Activated naive CD4-positive, alpha-beta T cell treated with anti-CD3 and anti-CD28 coated beads, Interleukin-2, amount 10 ng/mL, durations not matched to agents 7 days and 5 days (primary cell): ENCODE data around the gene PDLIM5.

Source experiments
- CTCF ChIA-PET: fragments of 350-600 bp; sonication (Branson Sonifier 250); formaldehyde crosslinking; loops from one replicate; lab custom pipeline; 2021; ENCODE audit warnings: antibody characterized with exemption; lab: Charles Lee
- DNase-seq: peaks from one replicate; pipeline ENCODE4 v3.0.0-alpha.2; 2020
- H3K27ac Mint-ChIP-seq: one replicate; pipeline ENCODE4 v1.8.0; 2021; ENCODE audit warnings: mild to moderate bottlenecking, moderate library complexity, mixed read lengths
- H3K27me3 Mint-ChIP-seq: one replicate; pipeline ENCODE4 v1.8.0; 2021; ENCODE audit warnings: mild to moderate bottlenecking, mixed read lengths
- H3K36me3 Mint-ChIP-seq: one replicate; pipeline ENCODE4 v1.8.0; 2021; ENCODE audit warnings: mixed read lengths
- H3K4me1 Mint-ChIP-seq: one replicate; pipeline ENCODE4 v1.8.0; 2021; ENCODE audit warnings: mixed read lengths
- H3K4me3 Mint-ChIP-seq: one replicate; pipeline ENCODE4 v1.8.0; 2021; ENCODE audit warnings: mild to moderate bottlenecking, moderate library complexity, mixed read lengths
- H3K9me3 Mint-ChIP-seq: one replicate; pipeline ENCODE4 v1.8.0; 2021; ENCODE audit warnings: mixed read lengths

The PDLIM5 gene

GRCh38 chr4:94439606-94440005 lies 12.1 kb upstream of the PDLIM5 start:
- no peak for DNase-seq
- Mint-ChIP-seq H3K36me3 (no peaks in the 10 kb centered on the region), H3K27me3 (peaks cover 4% of the 10 kb centered on the region), H3K4me1 (peaks cover 4% of the 10 kb centered on the region), H3K9me3 (no peaks in the 10 kb centered on the region), H3K4me3 (no peak overlapping the region), H3K27ac (no peak overlapping the region)
- CTCF ChIA-PET = no interaction called here

DNA sequence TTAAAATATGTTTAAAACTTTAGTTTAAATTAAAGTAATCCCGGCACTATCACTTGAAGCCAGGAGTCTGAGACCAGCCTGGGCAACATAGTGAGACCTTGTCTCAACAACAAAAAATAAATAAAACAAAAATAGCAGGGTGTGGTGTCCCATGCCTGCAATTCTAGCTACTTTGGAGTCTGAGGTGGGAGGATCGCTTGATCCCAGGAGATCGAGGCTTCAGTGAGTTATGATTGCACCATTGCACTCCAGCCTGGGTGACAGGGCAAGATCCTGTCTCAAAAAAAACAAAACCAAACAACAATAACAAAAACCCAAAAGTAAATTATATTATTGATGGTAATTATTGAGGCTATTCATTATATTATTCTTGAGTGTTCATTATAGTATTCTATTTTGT lies 9.9 kb upstream of the PDLIM5 start:
- Mint-ChIP-seq H3K4me1 (peaks cover 4% of the 10 kb centered on the region), H3K9me3 (no peaks in the 10 kb centered on the region), H3K36me3 (no peaks in the 10 kb centered on the region), H3K27me3 (peaks cover 9% of the 10 kb centered on the region), H3K4me3 (no peak overlapping the region), H3K27ac (no peak overlapping the region)
- no peak for DNase-seq
- CTCF ChIA-PET = no interaction called here

GRCh38 chr4:94442251-94442650 lies 9.5 kb upstream of the PDLIM5 start:
- Mint-ChIP-seq H3K4me1 (peaks cover 4% of the 10 kb centered on the region), H3K27ac (no peak overlapping the region), H3K4me3 (no peak overlapping the region), H3K36me3 (no peaks in the 10 kb centered on the region), H3K27me3 (peaks cover 14% of the 10 kb centered on the region), H3K9me3 (no peaks in the 10 kb centered on the region)
- CTCF ChIA-PET = no interaction called here
- no peak for DNase-seq

DNA sequence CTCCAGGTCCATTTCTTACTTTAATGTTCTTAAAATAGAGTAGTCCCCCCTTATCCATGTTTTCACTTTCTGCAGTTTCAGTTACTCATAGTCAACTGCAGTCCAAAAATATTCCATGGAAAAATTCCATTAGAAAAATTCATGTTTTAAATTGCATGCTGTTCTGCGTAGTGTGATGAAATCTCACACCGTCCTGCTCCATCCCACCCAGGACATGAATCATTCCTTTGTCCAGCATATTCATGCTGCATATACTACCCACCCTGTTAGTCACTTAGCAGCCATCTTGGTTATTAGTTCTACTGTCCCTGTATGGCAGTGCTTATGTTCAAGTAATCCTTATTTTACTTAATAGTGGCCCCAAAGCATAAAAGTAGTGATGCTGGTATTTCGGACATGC lies 5.4 kb upstream of the PDLIM5 start:
- no peaks in the 10 kb centered on the region for H3K9me3 Mint-ChIP-seq
- H3K27ac Mint-ChIP-seq = no peak overlapping the region
- peaks cover 25% of the 10 kb centered on the region for H3K27me3 Mint-ChIP-seq
- DNase-seq = no peak
- CTCF ChIA-PET = no interaction called here
- H3K36me3 Mint-ChIP-seq = no peaks in the 10 kb centered on the region
- H3K4me3 Mint-ChIP-seq = no peak overlapping the region
- H3K4me1 Mint-ChIP-seq = peaks cover 6% of the 10 kb centered on the region

DNA sequence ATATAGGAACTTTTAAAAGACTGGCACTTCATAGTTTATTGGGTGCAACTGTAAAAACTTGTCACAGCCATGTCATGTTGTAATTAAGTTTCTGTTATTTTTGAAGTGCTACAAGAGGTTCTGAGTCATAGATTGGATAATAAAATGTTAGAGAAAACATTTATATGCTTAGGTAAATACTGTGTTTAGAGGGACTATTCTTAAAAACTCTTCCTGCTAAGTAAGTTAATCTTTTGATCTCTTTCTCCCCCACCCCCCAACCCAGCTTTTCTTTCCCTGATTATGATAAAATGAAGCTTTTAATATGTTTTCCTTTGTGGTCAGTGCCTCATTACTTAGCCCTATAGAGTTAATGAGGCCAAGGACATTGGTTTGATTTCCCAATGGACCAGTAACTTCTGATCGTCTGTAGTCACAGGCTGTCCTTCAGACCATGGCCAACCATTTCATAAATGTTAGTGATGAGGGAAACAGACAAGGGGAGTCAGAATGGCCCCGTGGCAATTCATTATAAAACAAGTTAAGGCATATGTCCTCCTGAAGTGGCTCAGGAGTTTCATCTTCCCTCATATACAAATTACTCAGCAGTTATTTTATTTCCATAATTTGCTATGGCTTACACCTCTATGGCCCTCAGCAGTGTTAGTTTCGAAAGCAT lies 3.9 kb upstream of the PDLIM5 start:
- CTCF ChIA-PET = no interaction called here
- Mint-ChIP-seq H3K27ac (no peak overlapping the region), H3K9me3 (no peaks in the 10 kb centered on the region), H3K4me3 (no peak overlapping the region), H3K4me1 (peaks cover 11% of the 10 kb centered on the region), H3K36me3 (no peaks in the 10 kb centered on the region), H3K27me3 (peaks cover 37% of the 10 kb centered on the region)
- no peak for DNase-seq

DNA sequence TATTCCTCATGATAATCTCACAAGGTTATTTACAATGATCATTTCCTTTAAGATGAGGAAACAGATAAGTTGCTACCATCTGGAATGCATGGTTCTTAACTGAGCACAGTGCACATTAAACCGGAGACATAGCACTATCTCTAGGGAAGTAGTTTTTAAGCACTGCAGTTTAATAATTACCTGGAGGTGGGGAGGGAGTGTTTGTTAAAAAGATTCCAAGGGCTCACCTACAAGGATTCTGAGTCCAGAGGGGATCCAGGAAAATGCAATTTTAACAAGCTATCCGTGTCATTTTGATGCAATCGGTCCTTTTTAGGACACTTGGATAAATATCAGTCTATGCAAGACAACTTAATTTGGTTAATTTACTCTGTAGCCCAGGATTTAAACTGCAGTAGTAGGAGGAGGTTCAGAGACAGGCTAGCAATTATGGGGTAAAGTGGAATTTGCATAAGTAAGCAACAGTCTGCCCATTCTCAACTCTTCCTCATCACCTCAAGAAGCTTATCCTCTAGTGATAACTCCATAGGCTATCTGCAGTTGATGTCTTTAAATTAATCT lies 2.8 kb upstream of the PDLIM5 start:
- H3K9me3 Mint-ChIP-seq = no peaks in the 10 kb centered on the region
- H3K36me3 Mint-ChIP-seq = no peaks in the 10 kb centered on the region
- peaks cover 18% of the 10 kb centered on the region for H3K4me1 Mint-ChIP-seq
- H3K4me3 Mint-ChIP-seq = no peak overlapping the region
- no peak overlapping the region for H3K27ac Mint-ChIP-seq
- no peak for DNase-seq
- CTCF ChIA-PET = no interaction called here
- H3K27me3 Mint-ChIP-seq = peaks cover 41% of the 10 kb centered on the region

GRCh38 chr4:94451051-94451694 lies 569 bp upstream of the PDLIM5 start:
- Mint-ChIP-seq H3K9me3 (no peaks in the 10 kb centered on the region), H3K4me3 (peak overlapping the region; percentile 83), H3K27ac (peak overlapping the region; percentile 20), H3K4me1 (peaks cover 21% of the 10 kb centered on the region), H3K27me3 (peaks cover 38% of the 10 kb centered on the region), H3K36me3 (peaks cover 2% of the 10 kb centered on the region)
- DNase-seq = no peak
- CTCF ChIA-PET = no interaction called here

- H3K27ac Mint-ChIP-seq = no peak overlapping the region
- H3K4me3 Mint-ChIP-seq = peak overlapping the region; percentile 83
- peaks cover 21% of the 10 kb centered on the region for H3K4me1 Mint-ChIP-seq
- DNase-seq = peak; percentile 39
- CTCF ChIA-PET = interaction anchor here (0.8 kb wide), 1 partner anchor 46 kb away, joined by 4 read pairs; no protein-coding TSS in a partner anchor
- H3K27me3 Mint-ChIP-seq = peaks cover 30% of the 10 kb centered on the region
- peaks cover 2% of the 10 kb centered on the region for H3K36me3 Mint-ChIP-seq
- H3K9me3 Mint-ChIP-seq = no peaks in the 10 kb centered on the region
Measured at GRCh38 chr4:94452476-94453371, 982 bp downstream of the PDLIM5 start.

GRCh38 chr4:94453391-94453963 lies 1.7 kb downstream of the PDLIM5 start:
- peak overlapping the region; percentile 83 for H3K4me3 Mint-ChIP-seq
- peaks cover 30% of the 10 kb centered on the region for H3K27me3 Mint-ChIP-seq
- peaks cover 2% of the 10 kb centered on the region for H3K36me3 Mint-ChIP-seq
- no peak for DNase-seq
- H3K27ac Mint-ChIP-seq = no peak overlapping the region
- no peaks in the 10 kb centered on the region for H3K9me3 Mint-ChIP-seq
- CTCF ChIA-PET = interaction anchor here (0.6 kb wide), 1 partner anchor 643 kb away, joined by 3 read pairs; no protein-coding TSS in a partner anchor
- H3K4me1 Mint-ChIP-seq = peaks cover 21% of the 10 kb centered on the region

GRCh38 chr4:94454405-94454804 lies 2.7 kb downstream of the PDLIM5 start:
- peaks cover 23% of the 10 kb centered on the region for H3K27me3 Mint-ChIP-seq
- H3K4me1 Mint-ChIP-seq = peaks cover 21% of the 10 kb centered on the region
- H3K9me3 Mint-ChIP-seq = no peaks in the 10 kb centered on the region
- DNase-seq = no peak
- CTCF ChIA-PET = interaction anchor here (0.6 kb wide), 1 partner anchor 644 kb away, joined by 3 read pairs; no protein-coding TSS in a partner anchor
- no peak overlapping the region for H3K4me3 Mint-ChIP-seq
- no peak overlapping the region for H3K27ac Mint-ChIP-seq
- H3K36me3 Mint-ChIP-seq = peaks cover 2% of the 10 kb centered on the region

- DNase-seq = no peak
- Mint-ChIP-seq H3K4me3 (no peak overlapping the region), H3K36me3 (peaks cover 2% of the 10 kb centered on the region), H3K27ac (no peak overlapping the region), H3K9me3 (no peaks in the 10 kb centered on the region), H3K27me3 (peaks cover 23% of the 10 kb centered on the region), H3K4me1 (peaks cover 21% of the 10 kb centered on the region)
- CTCF ChIA-PET = no interaction called here
Measured at GRCh38 chr4:94455081-94455480, 3.3 kb downstream of the PDLIM5 start.

DNA sequence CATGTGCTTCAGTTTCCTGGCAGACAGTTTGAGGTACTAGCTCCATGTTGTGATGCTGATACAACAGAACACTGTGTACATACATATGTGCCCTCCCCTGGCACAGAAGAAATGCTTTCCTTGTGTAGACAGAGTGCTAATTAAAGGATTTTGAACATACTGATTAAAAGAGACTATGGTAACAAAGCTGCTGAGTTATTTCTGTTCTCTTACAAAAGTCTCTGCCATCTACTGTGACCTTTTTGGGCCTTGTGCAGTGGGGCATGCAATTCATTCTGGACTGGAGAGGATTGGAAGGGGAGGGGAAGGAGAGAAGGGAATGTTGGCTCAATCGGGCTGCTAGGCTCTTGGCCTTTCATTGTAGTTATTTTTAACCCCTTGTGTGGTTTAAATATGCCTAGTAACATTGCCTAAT lies 6.0 kb downstream of the PDLIM5 start:
- CTCF ChIA-PET = interaction anchor here (1.8 kb wide), 1 partner anchor 50 kb away, joined by 4 read pairs; no protein-coding TSS in a partner anchor
- Mint-ChIP-seq H3K4me3 (no peak overlapping the region), H3K36me3 (peaks cover 2% of the 10 kb centered on the region), H3K27me3 (peaks cover 6% of the 10 kb centered on the region), H3K9me3 (no peaks in the 10 kb centered on the region), H3K27ac (no peak overlapping the region), H3K4me1 (peaks cover 12% of the 10 kb centered on the region)
- no peak for DNase-seq

- no peaks in the 10 kb centered on the region for H3K27me3 Mint-ChIP-seq
- no peak overlapping the region for H3K27ac Mint-ChIP-seq
- no peak for DNase-seq
- H3K4me1 Mint-ChIP-seq = peaks cover 4% of the 10 kb centered on the region
- peaks cover 2% of the 10 kb centered on the region for H3K36me3 Mint-ChIP-seq
- CTCF ChIA-PET = no interaction called here
- no peak overlapping the region for H3K4me3 Mint-ChIP-seq
- H3K9me3 Mint-ChIP-seq = no peaks in the 10 kb centered on the region
Measured at GRCh38 chr4:94458682-94459081, 6.9 kb downstream of the PDLIM5 start.
